Globus pallidus (tissue), 1 donor: ENCODE measurements around the gene DLX3.

ENCODE experiments used
- DNase-seq: peaks from one replicate; pipeline ENCODE4 v3.0.0-alpha.2; 2015; ENCODE audit warnings: low spot score

DLX3 gene

DNA sequence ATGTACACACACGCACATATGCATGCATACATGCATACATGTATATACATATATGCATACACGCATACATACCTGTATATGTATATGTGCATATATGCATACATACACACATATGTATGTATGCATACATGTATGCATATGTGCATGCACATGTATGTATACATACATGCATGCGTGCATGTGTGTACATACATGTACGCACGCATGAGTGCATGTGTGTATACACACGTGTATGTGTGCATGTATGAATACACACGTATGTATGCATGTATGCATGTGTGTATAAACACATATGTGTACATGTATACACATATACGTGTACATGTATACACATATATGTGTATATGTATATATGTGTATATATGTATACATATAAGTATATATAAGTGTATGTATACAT lies 28.5 kb upstream of the DLX3 start:
- no peak for DNase-seq

DNA sequence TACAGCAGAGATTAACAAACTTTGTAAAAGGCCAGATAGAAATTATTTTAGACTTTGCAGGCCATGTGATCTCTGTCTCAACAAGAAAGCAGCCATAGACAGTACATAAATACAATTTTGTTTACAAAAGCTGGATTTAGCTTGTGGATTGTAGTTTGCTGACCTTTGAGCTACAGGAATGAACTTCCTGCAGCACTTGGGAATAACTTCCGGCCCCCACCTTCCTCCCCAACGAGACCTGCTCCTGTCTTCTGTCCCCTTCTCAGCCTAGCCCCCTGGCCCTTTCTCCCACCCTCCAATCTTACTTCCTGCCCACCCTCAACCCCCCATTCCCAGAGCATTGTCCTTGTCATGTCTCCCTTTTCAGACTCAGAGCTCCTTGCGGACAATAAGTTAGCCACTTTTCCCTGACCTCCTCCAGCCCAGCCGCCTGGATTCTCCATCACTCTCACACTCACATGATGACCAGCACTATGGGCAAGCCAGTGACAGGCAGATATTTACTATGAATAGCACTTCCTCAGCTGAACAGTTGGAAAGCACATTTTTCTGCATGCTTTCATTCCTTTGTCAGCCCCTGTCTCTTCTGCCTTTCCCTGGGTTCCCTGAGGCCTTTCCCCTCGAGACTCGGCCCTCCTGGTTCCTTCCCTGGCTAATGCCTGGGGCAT lies 27.6 kb upstream of the DLX3 start:
- DNase-seq, result no peak

DNA sequence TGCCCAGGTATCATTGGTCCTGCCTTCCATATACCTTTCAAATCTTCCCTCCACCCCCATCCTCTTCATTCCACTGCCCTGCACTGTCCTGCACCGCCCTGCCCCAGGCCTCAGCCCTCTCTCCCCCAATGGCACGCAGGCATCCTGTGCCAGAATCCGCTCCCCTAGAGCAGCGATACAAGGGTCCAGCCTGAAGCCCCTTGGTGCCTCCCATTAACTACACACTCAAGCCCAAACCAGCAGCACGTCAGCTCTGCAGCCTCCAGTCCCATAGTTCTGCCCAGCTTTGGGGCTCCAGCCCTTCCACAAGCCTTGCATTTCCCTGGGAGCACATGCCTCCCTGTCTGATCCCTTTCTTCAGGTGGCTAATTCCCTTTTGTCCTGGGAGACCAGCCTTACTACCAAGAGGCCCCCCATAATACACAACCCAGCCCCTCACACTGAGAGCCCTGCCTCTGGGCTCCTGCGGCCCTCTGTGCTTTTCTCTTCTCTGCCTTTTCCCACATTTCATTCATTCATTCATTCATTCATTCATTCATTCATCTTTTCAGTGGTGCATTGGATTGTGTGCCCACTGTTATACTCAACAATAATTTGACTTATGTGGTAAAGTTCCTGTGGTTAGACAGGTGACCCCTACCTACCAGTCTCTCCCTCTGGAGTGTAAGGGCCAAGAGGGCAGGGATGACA lies 26.8 kb upstream of the DLX3 start:
- no peak for DNase-seq

- DNase-seq, result no peak
Measured at GRCh38 chr17:50020841-50021599, 26.0 kb upstream of the DLX3 start.

DNA sequence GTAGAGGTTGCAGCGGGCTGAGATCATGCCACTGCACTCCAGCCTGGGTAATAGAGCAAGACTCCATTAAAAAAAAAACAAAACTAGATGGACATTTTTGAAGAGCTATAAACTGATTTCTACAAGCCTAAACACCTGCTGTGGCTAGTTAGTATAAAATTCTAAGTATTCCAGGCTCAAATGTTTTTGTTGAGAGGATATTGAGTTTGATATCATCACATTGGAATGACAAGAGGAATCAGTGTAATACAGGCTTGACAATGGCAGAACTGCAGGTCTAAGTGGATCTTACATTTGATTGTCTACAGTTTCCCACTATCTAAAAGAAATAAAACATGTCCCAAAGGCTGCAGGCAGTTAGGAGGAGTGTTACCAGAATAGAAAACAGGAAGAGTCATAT lies 23.9 kb upstream of the DLX3 start:
- DNase-seq, result no peak

- no peak for DNase-seq
Measured at GRCh38 chr17:50015146-50015545, 20.1 kb upstream of the DLX3 start.

GRCh38 chr17:50014471-50015088 lies 19.6 kb upstream of the DLX3 start:
- DNase-seq, result no peak

- DNase-seq, result no peak
Measured at GRCh38 chr17:50013079-50013478, 18.1 kb upstream of the DLX3 start.

DNA sequence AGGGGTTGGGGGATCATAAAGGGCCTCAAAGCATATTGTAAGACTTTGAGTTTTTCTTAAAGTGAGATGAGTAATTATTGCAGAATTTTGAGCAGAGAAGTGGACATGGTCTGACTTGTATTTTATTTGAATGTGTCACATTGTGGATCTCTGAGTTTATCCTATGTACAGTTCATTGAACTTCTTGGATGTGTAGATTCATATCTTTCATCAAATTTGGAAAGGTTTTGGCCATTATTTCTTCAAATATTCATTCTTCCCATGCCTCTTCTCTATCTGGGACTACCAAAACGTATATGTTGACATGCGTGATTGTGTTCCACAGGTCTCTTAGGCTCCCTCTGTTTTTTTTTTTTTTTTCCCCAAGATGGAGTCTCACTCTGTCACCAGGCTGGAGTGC lies 14.3 kb upstream of the DLX3 start:
- DNase-seq, result no peak

DNA sequence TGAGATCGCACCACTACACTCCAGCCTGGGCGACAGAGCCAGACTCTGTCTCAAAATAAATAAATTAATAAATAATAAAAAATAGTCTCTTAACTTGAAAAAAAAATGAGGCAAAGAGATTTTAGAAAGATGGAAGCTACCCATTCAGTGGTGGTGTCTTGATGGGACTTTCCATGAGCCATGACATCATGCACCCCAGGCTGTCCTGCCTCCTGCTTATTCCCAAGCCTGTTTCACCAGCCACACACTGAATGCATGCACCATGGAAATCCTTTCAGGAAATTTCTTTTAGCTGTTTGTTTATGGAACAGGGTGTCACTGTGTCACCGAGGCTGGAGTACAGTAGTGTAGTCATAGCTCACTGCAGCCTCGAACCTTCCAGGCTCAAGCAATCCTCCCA lies 8.9 kb upstream of the DLX3 start:
- no peak for DNase-seq

GRCh38 chr17:49998836-49999511 lies 4.0 kb upstream of the DLX3 start:
- no peak for DNase-seq

- DNase-seq, result peak; percentile 71
Measured at GRCh38 chr17:49997773-49998703, 3.0 kb upstream of the DLX3 start.

DNA sequence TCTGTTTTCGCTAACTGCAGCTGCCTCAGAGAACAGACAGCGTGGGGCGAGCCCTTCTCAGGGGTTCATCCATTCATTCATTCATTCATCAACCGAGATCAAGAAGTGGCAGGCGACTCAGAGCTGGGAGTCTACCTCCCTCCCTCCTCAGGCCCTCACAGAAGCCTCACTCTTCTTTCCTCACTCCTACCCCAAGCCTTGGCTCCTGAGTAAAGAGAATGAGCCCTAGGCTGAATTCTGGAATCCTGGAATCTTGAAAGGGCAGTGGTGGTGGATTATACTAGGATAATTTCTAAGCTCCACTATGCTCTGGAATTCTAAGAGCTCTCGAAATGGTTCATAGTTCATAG lies 2.3 kb upstream of the DLX3 start:
- no peak for DNase-seq

- no peak for DNase-seq
Measured at GRCh38 chr17:49996495-49997300, 1.7 kb upstream of the DLX3 start.

GRCh38 chr17:49996121-49996494 lies 1.1 kb upstream of the DLX3 start:
- DNase-seq, result no peak

- no peak for DNase-seq
Measured at GRCh38 chr17:49994085-49995054, 654 bp downstream of the DLX3 start.

GRCh38 chr17:49993423-49994060 lies 1.5 kb downstream of the DLX3 start:
- DNase-seq, result no peak

GRCh38 chr17:49992933-49993422 lies 2.0 kb downstream of the DLX3 start:
- no peak for DNase-seq
